HG02588 (cell line): ENCODE measurements around the gene TIMMDC1.
"Not testable (repeated sequence)": the region's sequence is repeated elsewhere in the genome, so short reads cannot be mapped to it uniquely, and the experiment has no call there.

Experiments used
- ATAC-seq: cut with Tn5 transposase; IDR thresholded peaks from one replicate; pipeline ENCODE4 v1.9.1; 2021; ENCODE audit warnings: mild to moderate bottlenecking, moderate library complexity; ENCODE audit not compliant: unreplicated experiment

Gene TIMMDC1

DNA sequence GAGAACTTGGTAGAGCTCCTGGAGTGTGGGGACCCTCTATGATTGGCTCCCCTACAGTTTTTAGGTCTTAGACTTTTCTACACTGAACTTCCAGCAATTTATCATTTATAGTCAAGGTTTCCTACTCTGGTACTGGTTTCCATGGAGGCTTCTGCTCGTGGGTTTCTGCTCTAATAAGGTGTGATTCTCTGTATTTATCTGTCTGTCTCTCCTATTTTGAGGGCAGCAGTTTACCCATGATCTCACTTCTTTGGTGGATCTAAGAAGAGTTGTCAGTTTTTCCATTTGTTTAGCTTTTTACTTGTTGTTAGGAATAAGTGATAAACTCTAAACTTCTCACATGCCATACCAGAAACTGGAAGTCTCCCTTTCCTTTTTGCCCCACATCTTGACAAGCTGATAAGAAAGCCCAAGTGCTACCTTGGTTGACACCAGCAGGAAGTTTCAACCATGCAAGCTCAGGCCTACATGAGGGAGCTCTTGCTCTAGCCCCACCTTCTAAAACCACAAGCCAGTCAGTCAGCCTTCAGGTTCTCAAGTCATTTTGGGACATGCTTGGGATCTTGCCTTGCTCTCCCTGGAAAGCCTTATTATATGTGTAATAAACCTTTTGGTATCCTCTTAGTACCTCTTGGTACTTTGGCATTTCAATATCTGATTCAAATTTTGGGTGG, 10.0 kb downstream of the TIMMDC1 start:
- ATAC-seq: peak; percentile 46

DNA sequence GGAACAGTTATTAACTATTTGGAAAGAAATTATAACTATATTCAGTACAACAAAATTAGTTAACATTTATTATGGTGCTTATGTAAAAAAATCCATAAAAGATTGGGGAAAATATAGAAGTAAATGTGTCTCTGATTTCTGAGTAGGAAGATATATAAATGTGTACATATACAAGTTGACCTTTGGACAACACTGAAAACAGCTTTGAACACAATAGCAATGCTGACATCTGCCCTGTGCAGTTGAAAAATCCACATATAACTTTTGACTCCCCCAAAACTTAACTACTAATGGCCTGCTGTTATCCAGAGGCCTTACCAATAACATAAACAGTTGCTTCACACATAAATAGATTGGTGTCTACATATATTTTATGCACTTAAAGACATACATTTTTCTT, 12.3 kb downstream of the TIMMDC1 start:
- ATAC-seq: no peak

GRCh38 chr3:119514637-119515036, 16.3 kb downstream of the TIMMDC1 start:
- no peak for ATAC-seq

DNA sequence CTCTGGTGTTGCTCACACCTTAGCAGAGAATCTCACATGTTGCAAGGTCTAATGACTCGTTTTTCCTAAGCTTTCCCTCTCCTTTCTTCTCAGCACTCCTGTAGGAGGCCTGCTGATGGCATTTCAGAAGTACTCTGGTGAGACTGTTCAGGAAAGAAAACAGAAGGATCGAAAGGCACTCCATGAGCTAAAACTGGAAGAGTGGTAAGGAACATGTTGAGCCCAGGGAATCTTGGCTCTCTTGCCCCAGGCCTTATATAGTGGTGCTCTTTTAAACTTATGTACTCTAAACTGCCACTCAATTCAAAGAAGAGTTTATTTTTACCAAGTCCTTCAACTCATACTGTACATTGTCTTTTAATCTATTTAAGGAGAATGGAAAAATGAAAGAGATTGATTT, 18.8 kb downstream of the TIMMDC1 start:
- ATAC-seq: no peak

- no peak for ATAC-seq
These were observed 19.7 kb downstream of the TIMMDC1 start for GRCh38 chr3:119518026-119518425.

- no peak for ATAC-seq
These were observed 26.8 kb downstream of the TIMMDC1 start for GRCh38 chr3:119524931-119525662.

DNA sequence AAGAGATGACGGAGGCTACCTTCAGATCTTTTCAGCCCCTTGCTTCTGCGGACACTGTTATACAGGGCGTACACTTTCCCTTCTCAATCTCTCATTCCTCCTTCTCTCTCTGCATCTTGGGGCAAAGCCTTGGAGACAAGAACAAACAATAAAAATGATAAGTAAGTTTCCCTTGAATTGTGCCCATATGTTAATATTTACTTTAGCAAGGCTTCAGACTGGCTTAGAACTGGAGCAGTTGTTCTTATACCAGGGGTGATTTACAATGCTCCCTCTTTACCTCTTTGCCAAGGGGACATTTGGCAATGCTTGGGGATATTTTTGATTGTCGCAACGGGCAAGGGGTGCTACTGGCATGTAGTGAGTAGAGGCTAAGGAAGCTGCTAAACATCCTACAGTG, 29.4 kb downstream of the TIMMDC1 start:
- ATAC-seq: no peak

DNA sequence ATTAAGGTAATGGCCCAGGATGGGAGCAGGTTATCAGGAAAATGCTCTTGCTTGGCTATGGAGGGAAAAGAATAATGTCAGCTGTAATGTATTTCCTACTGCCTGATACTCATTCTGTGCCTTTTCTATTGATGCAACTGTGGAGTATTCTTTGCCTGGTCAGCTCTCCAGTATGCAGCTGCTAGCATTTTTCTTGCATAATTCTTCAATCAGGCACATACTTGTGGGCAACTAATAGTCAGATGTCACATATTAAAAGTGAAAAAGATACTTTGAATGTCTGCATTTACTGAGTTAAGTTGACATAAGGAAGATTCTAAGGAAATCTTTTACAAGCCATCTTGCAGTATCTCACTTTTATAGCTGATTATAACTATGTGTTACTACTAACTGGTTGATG, 31.5 kb downstream of the TIMMDC1 start:
- no peak for ATAC-seq

GRCh38 chr3:119530456-119530855, 32.1 kb downstream of the TIMMDC1 start:
- ATAC-seq: no peak

DNA sequence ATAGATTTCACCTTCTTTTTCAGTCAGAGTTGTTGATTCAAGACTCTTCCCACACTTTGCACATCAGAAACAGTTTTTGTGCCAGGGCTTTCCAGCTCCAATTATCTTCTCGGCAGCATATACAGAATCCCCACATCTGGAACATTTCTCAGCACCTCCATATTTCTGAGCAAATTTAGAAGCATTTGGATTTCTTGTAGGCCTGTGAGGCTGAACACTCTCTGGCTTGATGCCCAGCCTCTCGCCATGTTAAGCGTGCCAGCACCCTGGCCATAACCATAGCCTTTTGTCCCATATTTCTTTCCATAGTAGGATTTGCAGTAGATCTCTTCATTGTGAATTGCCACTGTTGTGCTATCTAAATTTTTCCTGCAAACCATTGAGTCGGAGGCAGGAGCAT, 32.8 kb downstream of the TIMMDC1 start:
- ATAC-seq: no peak

DNA sequence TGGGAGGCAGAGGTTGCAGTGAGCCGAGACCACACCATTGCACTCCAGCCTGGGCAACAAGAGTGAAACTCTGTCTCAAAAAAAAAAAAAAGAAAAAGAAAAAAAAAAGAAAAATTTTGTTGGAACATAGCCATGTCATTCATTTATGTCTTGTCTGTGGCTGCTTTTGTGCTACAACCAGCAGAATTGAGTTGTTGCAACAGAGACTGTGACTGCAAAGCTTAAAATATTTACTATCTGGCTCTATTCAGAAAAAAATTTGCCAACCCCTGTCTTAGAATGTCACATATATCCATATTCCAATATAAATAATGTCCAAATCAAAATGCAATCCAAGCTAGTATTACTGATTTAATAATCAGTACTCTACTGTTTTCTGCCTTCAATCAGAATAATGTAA, 35.9 kb downstream of the TIMMDC1 start:
- no peak for ATAC-seq

GRCh38 chr3:119536757-119537156, 38.4 kb downstream of the TIMMDC1 start:
- no peak for ATAC-seq

GRCh38 chr3:119538772-119539171, 40.4 kb downstream of the TIMMDC1 start:
- no peak for ATAC-seq

DNA sequence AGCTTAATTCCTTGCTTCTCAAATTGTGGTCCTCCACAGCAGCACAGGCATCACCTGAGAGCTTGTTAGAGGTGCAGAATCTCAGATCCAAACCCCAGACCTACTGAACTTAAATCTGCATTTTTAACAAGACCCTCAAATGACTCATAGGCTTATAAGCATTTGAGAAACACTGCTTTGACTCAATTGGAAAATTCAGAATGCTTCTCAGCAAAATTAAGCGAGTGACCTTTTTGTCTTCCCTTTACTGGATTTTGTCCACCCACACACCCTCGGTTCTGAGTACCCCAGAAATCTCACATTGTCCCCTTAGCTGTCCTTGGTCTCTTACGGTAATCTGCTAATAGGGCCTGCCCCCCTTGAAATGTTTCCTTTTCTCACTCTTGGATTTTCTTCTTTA, 43.2 kb downstream of the TIMMDC1 start:
- ATAC-seq: no peak

- no peak for ATAC-seq
These were observed 43.9 kb downstream of the TIMMDC1 start for GRCh38 chr3:119542168-119542767.

DNA sequence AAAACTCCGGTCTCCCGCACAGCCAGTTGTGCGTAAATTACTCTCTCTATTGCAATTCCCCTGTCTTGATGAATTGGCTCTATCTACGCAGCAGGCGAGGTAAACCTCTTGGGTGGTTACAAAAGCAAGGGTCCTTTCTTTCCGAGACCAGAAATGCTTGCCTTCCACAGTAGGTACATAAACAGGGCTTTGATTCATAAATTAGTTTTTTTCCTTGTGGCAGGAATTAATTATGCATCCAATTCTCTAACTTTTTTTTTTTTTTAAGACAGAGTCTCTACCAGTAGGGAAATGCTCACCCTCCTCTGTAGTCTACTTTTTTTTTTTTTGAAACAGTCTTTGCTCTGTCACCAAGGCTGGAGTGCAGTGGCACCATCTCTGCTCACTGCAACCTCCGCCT, 44.8 kb downstream of the TIMMDC1 start:
- ATAC-seq: no peak

DNA sequence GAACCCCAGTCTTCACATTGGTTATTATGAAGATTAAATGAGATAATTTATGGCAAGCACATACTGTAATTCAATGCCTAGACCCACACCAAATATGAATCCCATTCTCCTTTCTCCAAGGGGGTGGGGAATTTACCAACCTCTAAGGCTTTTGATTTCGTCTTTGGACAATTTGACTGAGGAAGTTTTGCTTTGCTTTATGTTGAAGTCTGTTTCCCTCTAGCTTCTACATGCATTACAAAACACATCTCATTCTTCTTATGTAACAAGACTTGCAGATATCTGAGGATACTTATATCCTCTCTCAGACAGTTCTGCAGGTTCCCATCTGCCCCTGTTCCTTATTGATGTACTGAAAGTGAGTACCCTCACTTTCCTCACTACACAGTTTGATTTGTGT, 48.9 kb downstream of the TIMMDC1 start:
- no peak for ATAC-seq

- no peak for ATAC-seq
These were observed 50.0 kb downstream of the TIMMDC1 start for GRCh38 chr3:119548341-119548740.

- no peak for ATAC-seq
These were observed 52.0 kb downstream of the TIMMDC1 start for GRCh38 chr3:119550192-119550910.

- ATAC-seq: no peak
These were observed 53.3 kb downstream of the TIMMDC1 start for GRCh38 chr3:119551598-119551997.

DNA sequence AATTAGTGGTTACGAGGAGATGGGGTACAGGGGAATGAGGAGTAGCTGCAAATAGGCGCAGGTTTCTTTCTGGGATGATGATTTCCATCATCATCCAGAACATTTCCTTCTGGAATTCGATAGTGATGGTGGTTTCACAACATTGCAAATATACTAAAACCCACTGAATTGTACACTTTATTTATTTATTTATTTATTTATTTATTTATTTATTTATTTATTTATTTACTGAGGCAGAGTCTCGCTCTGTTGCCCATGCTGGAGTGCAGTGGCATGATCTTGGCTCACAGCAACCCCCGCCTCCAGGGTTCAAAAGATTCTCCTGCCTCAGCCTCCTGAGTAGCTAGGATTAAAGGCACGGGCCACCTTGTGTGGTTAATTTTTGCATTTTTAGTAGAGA, 54.6 kb downstream of the TIMMDC1 start:
- not testable (repeated sequence) for ATAC-seq
